DOHH2 (cell line): ENCODE results near the gene ACTR1B.

ENCODE experiments used
- CTCF ChIP-seq: fragments of 200-600 bp; sonication (generic); IDR thresholded peaks from one replicate; pipeline ENCODE4 v1.5.1; 2014; ENCODE audit warnings: antibody characterized with exemption, mild to moderate bottlenecking, low read depth, low read length; ENCODE audit not compliant: poor library complexity, severe bottlenecking
- EZH2phosphoT487 ChIP-seq: fragments of 200-600 bp; sonication (generic); IDR thresholded peaks from 2 replicates; pipeline ENCODE4 v1.6.1; 2017; ENCODE audit warnings: borderline replicate concordance, mild to moderate bottlenecking, antibody characterized with exemption, low read length, moderate library complexity, mixed read lengths

- TF ChIP-seq EZH2phosphoT487 (no peak), CTCF (no peak)
These were observed 4.4 kb downstream of the ACTR1B start for GRCh38 chr2:97659256-97660043.
